ENCODE data around the gene HASPIN.

GRCh38 chr17:3699951-3700350 lies 23.8 kb upstream of the HASPIN start:
- TF ChIP-seq GATA3 (IDR thresholded peaks at IDR 0.05; ENCODE audit: low read depth, low read length) = no peak
- no peak for TF ChIP-seq GATA2 (IDR thresholded peaks at IDR 0.05; ENCODE audit: low read depth, low read length)
